Measurements from ENCODE around the gene PMPCA.

PMPCA gene

DNA sequence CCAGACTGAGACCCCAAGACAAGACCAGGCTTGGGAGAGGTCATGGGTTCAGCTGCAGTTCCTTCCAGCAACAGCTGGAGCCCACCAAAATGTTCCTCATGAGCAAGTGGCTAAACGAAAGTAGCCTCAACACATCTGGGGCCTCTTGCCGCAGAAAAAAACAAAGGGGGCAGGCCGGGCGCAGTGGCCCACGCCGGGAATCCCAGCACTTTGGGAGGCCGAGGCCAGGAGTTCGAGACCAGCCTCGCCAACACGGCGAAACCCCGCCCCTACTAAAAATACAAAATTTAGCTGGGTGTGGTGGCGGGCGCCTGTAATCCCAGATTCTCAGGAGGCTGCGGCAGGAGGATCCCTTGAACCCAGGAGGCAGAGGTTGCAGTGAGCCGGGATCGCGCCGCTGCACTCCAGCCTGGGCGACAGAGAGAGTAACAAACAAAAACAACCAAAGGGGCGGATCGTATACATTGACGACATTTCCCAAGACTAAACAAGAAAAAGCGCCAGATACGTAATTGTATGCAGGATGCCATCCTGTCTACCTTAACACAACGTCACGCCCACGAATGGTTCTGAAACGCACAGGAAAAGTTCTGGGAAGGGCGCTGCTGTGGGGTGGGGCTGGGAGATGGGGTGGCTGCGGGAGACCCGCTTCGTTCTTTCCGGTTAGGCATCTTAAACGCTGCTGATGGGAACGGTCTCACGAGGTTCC lies 27.5 kb downstream of the PMPCA start:
- DNase-seq: no peak

DNA sequence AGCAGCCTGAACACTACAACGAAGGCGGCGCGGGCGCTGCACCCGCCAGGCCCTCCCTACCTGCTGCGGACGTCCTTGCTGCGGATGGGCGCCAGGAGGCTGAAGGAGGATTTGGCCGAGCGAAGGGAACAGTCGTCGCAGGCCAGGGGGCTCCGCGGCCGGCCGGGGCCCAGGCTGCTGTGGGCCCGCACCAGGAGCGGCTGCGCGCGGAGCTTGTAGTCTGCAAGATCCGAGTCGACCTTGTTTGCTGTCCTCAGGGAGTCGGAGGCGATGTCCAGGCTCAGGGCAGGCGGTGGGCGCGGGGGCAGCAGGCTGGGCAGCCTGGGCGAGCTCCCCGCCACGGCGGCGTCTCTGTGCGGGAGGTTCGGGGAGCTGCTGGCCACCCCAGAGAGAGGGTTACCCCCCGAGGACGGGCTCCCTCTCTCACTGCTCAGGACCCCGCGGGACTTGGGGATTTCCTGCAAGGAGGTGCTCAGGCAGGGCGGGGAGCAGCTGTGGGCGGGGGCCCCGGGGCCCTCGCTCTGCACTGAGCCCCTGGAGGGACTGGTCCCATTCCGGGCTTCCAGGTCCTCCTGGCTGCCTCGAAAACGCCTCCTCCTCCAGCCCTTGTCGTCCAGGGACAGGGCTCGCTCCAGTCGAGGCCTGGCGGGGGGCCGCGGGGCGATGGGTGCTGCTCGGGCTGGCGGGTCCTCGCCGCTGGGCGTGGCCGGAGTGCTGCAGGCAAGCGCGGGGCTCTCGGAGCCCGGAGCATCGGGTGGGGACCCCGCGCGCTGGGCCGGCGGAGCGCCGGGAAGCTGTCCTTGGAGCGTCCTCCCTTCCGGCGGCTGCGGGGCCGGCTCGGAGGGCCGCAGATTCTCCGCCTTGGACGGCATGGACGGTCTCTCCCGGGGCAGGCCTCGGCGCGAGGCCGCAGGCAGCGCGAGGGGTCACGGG lies 28.4 kb downstream of the PMPCA start:
- no peak for DNase-seq

GRCh38 chr9:136439481-136440408 lies 29.3 kb downstream of the PMPCA start, which contains the start of gene INPP5E:
INPP5E (minus strand) TSS chr9:136439845; CDS start chr9:136439419, 426 bp downstream.
- DNase-seq: peak; percentile 29

DNA sequence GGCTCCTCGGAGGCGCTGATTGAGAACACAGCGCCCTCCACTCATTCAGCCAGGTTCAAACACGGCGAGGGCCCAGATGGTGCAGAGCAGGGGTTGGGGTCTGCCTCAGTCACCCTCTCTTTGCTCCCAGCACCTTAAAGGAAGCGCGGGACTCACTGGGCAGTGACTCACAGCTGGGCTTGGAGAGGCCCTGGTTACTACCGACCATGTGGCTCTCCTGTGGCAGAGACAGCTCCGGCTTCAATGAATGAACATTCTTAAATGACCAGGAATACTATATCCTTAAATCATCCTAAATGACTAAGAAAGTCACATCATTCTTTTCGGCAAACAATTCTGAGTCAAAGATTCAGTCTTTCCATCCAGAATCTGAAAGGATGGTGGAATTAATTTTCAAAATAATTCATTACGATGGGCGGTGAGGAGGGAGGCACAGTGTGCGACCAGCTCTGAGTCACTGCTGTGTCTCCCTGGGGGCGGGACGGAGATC lies 30.8 kb downstream of the PMPCA start:
- DNase-seq: no peak

DNA sequence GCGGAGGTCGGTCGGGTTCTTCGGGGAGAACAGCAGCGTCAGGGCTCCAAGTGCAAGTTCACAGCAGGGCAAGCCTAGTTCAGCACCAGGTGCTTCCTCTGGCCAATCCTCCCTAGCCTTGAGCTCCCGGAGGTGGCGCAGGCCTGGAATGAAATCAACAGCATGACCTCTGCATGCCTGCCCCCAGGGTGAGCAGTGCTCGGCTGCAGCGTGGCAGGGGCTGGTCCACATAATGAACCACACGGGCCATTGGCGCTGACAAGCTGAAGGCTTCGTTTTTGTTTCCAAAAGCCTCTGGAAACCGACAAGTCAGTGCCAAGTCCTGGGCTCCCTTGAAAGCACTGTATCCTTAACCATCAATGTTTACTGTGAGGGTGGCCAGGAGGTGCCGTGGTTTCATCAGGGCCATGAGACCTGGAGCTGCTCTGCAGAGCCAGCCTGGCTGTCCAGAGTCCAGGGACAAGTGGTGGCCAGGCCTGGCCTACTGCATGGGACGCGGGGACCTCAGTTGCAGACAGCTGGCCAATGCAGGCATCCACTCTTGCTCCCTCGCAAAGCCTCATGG lies 31.3 kb downstream of the PMPCA start:
- no peak for DNase-seq

DNA sequence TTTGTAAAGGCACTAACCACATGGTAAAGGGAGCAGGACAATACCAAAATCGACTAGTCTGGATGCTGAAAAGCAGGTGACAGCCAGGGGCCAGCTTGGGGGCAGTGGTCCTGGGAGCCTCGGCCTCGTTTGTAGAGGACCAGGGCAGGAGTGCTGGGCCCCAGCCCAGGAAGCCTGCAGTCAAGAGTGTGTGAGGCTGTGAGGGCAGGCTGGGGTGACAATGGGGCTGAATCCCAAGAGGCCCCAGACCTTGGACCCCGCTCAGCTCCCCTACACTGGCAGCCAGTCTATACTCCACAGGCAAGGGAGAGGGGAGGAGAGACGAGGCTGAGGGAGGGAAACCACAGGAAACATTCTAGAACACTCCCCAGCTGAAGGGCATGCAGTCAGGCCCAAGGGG lies 31.8 kb downstream of the PMPCA start:
- no peak for DNase-seq

GRCh38 chr9:136443087-136443486 lies 32.6 kb downstream of the PMPCA start:
- no peak for DNase-seq

DNA sequence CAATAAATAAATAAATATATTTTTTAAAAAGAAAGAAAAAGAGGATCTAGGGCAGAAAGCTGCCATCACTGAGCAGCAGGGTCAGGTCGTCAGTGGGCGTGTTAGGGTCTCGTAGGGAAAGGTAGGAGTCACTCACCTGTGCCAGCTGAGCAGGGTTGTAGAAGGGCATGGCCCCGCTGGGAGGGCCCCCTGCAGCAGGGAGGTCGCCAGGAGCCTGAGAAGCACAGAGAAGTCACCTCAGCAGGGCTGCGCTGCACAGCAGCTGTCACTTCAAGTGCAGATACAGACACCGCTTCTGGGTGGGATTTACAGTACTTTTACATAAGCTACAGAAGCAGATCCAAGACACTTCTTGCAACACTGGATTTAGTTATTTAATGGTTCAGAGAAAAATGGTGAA lies 33.2 kb downstream of the PMPCA start:
- DNase-seq: no peak

DNA sequence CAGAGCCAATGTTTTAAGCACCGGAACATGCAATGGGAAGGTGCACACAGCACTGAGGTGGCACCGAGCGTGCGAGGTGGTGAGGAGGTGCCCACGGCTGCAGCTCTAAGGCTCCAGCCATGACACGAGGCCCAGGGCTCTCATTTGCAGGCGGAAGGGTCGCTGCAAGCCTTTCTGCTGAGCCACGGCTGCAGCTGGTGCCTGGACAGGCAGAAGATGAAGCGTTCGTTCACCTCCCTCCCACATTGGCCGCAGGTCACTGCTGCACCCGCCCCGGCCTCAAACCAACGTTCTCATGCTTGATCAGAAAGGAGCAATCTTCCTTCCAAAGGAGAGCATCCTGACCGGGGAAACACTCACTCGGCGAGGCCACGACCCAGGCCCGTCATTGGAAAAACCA lies 33.6 kb downstream of the PMPCA start:
- no peak for DNase-seq

DNA sequence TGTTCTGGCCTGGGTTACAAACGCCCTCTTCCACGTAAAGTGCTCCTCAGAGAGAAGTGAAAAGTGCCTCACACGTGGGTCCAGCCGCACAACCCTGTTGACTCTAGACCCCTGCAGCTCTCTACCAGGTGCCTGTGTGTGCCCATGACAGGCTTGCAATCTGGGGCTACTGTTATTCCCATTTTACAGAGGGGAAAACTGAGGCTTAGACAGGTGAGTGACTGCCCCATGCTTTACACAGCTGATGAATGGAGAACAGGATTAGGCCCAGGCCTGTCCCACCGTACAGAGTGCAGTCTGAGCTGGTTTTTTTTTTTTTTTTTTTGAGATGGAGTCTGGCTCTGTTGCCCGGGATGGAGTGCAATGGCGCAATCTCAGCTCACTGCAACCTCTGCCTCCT lies 35.3 kb downstream of the PMPCA start:
- no peak for DNase-seq

DNA sequence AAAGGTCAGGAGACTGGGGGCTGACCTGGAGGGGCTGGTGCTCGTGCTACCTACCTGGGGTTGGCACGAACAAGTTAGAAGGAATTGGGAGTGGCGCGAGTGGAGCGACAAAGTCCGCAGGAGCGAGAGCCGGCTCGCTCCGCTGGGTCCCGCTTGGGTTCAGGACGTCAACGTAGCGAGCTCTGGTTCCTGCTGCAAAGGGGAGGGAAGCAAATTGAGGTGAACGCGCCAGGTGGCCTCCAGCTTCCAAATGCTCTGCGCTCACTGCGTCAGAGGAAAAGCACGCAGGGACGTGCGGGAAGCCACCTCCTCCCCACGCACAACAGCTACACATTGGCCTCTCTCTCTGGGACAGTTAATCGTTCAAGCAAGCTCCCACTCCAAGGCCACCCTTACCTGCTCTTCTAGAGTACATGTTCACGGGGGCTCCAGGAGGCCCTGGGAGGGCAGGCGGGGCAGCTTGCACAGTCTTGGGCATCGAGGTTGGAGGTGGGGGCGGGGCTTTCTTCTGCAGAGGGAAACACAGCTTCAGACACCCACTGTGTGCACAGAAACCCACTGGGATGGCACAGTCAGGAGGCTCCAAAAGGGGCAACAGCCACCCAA lies 36.8 kb downstream of the PMPCA start:
- DNase-seq: no peak

- DNase-seq: no peak
Observed at GRCh38 chr9:136448655-136449054, 38.2 kb downstream of the PMPCA start.

DNA sequence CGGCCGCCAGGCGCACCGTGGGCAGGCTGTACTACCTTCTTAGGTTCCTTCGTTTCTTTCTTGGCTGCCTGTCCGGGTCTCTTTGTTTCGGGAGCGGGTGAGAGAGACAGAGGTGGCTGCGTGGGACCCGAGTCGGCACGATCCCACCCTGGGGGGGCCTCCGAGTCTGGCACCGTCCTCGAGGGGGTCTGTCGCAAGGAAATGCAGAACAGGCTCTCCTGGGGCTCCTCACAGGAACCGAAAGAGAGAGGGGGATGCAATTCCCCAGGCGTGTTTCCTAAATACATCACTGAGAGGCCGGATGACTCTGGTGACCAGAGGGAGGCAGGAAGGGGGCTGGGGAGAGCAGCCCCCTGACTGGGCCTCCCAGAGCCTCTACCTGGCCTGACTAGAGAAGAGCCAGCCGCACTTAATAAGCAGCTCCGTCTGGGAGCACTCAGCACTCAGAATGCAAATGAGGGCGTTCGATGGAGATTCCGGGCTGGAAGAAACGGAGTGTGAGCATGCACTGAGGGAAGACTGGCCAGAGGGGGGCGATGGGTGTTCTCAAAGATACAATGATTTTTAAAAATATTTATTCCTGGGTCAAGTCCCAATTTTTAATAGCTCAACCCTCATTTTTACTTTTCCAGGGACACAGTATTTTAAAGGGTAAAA lies 40.9 kb downstream of the PMPCA start:
- DNase-seq: no peak

- no peak for DNase-seq
Observed at GRCh38 chr9:136453326-136453725, 42.9 kb downstream of the PMPCA start.

DNA sequence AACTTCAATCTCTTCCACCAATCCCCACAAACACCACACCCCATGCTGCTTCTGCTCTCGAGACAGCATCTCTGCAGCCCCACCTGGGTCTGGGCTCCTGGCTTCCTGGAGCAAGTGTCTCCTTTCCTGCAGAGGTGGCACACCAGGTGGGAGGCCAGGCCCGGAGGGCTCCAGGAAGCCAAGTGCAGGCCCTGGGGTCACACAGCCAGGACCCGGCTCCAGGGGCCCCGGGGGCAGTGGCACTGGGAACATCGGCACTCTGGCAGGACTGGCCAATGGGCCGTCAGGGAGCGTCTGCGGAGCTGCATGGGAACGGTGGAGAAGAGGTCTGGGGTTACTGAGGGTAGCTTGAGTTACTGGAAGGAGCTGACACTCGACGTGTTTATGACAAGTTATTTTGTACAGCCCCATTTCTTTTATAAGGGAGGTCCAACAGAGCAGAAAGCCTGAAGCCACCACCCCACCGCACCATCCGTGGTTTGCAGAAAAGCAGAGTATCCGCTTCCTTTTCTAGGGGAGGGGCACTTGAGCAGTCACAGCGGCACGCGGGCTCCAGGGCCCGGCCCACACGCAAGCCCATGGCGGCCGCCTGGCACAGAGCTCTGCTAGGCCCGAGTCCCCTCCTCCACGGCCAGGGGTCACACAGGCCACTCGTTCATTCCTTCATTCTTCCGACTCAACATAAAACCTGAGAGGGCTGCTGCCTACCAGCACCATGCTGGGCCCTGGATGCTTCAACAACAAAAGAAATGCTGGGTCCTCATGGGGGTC lies 43.8 kb downstream of the PMPCA start:
- no peak for DNase-seq

DNA sequence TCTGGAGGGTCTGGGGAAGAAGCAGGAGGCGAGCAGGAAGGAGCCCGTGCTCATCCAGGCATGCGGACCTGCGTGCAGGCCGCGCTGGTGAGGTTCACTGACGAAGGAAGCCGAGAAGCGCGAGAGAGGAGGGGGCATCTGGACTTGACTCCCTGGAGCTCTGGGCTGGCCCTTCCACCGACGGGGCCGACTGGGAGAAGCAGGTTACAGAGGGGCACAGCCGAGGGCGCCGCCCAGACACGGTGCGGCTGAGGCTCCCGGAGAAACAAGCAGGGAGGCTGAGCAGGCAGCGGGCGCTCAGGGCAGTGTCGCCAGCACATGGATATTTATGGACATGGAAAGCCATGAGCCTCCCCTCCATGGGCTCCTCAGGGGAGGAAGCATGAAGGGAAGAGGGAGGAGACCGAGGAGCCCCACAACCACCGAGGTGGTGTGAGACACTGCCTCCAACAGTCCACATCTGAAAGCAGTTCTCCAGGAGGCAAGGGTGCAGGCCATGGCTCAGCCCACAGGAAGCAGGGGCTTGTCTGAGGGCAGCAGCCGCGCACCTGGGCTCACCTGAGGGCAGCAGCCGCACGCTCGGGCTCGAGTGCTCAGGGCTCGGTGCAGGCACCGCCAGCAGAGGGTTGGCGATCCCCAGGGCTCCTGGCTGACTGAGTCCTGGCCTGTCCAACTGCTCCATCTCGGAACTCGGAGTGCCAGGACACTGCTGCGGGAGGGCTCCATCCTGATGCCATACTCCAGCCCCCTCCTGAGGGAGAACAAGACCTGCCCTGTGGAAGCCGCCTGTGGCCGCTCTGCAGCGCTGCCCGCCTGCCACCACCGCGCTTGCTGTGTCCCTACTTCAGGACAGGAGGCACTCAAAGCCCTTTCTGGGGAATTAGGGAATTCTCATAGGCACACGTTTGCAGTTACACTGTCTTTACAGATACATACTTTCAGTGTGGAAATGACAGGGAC lies 44.9 kb downstream of the PMPCA start:
- no peak for DNase-seq

- no peak for DNase-seq
Observed at GRCh38 chr9:136456258-136456657, 45.8 kb downstream of the PMPCA start.

- no peak for DNase-seq
Observed at GRCh38 chr9:136457326-136457725, 46.9 kb downstream of the PMPCA start.

DNA sequence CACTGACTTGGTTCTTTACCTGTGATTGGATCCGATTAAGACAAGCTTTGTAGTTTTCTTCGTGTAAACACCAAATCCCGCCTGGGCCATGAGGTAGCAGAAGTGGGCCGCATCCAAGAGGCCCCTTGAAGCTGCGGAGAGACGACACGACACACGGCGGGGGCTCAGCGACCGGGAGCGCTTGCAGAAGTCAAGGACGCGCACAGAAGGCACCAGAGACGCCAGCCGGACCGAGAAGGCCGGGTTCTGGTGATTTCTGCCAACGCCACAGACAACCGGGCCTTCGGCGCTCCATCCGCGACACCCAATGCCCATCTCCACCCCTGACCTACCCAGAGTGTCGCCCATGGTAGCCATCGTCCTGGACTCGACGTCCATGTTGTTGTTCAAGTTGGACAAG lies 49.0 kb downstream of the PMPCA start:
- DNase-seq: no peak
